GM21717 (cell line): ENCODE results near the gene AMOT.
"Not testable (repeated sequence)": the region's sequence is repeated elsewhere in the genome, so short reads cannot be mapped to it uniquely, and the experiment has no call there.

ENCODE experiments used
- ATAC-seq: cut with Tn5 transposase; IDR thresholded peaks from one replicate; pipeline ENCODE4 v1.9.1; 2021; ENCODE audit warnings: mild to moderate bottlenecking, moderate library complexity; ENCODE audit not compliant: unreplicated experiment

Gene AMOT, protein sequence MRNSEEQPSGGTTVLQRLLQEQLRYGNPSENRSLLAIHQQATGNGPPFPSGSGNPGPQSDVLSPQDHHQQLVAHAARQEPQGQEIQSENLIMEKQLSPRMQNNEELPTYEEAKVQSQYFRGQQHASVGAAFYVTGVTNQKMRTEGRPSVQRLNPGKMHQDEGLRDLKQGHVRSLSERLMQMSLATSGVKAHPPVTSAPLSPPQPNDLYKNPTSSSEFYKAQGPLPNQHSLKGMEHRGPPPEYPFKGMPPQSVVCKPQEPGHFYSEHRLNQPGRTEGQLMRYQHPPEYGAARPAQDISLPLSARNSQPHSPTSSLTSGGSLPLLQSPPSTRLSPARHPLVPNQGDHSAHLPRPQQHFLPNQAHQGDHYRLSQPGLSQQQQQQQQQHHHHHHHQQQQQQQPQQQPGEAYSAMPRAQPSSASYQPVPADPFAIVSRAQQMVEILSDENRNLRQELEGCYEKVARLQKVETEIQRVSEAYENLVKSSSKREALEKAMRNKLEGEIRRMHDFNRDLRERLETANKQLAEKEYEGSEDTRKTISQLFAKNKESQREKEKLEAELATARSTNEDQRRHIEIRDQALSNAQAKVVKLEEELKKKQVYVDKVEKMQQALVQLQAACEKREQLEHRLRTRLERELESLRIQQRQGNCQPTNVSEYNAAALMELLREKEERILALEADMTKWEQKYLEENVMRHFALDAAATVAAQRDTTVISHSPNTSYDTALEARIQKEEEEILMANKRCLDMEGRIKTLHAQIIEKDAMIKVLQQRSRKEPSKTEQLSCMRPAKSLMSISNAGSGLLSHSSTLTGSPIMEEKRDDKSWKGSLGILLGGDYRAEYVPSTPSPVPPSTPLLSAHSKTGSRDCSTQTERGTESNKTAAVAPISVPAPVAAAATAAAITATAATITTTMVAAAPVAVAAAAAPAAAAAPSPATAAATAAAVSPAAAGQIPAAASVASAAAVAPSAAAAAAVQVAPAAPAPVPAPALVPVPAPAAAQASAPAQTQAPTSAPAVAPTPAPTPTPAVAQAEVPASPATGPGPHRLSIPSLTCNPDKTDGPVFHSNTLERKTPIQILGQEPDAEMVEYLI

DNA sequence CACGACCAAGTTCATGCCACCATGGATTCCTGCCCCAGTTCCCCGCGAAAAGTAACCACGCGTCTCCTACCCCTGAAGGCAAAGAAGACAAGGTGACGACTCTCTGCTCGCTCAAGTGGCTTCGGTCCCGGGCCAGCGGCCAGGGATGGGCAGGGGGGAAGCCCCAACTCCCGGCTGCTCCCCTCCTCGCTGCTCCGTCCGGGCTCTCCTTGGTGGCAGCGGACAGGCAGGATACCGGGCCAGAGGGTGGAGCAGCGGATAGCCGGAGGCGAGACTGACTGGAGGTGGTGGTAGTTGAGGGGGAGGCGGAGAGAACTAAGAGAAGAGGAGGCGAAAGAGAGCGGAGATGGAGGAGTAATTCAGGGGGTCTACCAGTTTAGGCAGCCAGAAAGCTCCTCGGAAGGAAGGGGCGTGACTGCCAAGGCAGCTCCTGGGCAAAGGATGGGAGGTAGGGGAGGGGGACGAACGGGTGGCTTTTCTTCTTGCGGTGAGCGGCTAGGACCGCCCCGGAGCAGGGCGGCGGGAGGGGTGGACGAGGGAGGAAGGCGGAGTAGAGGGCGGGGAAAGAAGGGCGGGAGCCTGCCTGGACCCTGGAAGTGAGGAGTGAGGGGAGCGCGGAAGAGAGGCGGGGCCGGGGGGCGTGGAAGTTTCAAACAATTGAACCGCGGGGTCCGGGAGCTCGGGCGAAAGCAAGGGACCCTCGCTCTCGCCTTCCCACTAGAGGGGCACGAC, at the start of gene AMOT:
TSS of gene AMOT (minus strand) at position 450 of the 732 bp plus-strand sequence. CDS start 17,705 bp downstream, outside the sequence.
- ATAC-seq = peak; percentile 75

DNA sequence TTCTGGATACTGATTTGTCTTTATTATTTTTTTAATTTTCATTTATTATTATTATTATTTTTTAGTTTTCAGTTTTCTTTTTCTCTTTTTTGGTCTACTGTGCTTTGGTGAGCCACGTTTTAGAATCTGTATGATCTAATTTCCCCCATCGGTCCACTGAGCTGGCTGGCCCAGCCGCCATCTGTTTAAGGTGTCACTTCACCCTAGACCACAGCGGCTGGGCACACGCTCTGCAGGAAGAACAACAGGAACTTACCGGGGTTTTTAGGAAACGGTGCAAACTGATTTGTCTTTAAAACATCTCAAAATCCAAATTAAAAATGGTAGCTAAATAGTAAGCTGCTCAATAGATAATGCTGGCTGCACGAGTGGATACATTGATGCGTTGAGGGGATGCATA, 48.8 kb upstream of the AMOT start:
- peak; percentile 66 for ATAC-seq

DNA sequence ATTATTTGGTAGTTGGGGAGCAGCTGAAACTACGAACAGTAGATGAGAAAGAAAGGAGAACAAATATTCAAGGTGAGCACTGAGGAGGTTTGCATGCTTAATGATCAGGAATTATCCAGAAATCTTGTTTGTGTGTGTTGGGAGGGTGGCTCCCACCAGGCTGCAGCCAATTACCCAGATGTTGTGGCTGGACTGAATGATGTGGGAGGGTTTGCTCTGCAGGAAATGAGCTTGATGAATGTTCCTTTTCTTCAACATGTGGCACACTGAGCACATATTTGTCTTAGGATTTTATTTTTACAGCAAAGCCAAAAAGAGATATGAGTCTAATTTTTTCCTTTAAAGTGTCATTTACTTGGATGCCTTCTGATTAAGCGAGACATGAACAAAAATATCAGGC, 48.3 kb upstream of the AMOT start:
- no peak for ATAC-seq

DNA sequence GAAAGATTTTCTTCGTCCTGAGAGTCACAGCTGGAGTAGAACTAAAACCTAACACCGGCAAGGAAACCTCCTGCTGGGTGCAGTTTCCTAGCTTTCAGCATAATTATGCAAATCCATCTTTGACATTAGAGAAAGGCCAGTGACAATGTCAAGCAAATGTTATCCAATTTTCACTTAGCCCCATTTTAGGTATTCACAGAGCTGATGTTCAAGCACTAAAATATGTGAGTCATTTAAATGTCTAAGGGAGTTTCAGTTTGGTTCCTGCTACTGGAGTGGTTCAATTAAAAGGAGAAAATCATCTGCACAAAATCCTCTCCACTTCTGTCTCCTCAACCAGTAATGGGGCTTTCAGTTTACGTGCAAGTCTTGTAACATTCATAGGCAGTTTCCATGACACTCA, 37.1 kb upstream of the AMOT start:
- peak; percentile 58 for ATAC-seq

DNA sequence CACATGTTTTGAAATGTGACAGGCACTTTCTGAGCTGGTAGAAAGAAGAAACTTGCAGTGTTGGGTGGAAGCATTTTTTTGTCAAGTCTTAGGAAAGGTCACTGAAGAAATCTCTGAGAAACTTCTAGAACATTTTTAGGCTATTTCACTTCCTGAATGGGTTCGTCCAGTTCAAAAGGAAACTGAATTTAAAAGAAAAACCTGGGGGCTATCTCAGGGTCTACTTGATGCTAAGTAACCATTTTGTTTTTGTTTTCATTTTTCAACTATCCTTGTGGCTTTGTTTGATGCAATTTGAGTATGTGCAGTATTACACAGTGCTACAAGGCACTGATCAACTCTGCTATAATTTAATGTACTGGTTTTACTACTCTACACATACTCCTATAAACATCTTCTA, 34.0 kb upstream of the AMOT start:
- ATAC-seq = peak; percentile 44

DNA sequence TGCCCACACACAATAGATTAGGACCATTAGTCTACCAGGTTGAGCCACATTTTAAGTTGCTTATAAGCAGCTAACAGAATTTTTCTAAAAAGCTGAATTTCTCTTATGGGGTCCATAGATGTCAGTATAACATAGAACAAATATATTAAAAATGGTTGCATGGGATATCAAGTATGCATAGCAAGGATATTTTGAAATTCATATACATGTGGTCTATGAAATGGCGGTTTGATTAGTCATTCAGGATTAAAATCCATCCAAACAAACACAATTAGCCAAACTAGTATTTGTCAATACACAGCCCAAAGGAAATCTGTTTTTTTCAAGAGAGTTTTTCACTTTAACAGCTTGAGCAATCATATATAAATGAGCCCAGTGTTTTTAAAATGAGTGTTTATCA, 33.5 kb upstream of the AMOT start:
- ATAC-seq = no peak

DNA sequence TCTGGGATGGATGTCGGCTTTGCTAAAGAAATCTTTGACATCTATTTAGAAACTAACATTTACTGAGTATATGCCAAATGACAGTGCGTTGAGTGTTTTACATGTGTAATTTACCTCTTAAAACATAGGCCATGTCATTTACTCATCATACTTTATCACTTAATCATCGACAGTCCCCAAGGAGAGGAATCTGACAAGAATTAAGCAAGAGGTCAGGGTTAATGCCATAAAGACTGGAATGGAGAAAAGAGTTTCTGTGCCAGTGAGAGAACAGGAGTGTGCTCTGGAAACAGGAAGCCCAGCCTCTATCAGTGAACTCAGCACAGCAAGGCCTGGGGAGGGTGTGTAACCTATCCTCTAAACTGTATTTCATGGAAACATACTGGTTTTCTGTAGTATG, 28.0 kb upstream of the AMOT start:
- ATAC-seq = no peak

DNA sequence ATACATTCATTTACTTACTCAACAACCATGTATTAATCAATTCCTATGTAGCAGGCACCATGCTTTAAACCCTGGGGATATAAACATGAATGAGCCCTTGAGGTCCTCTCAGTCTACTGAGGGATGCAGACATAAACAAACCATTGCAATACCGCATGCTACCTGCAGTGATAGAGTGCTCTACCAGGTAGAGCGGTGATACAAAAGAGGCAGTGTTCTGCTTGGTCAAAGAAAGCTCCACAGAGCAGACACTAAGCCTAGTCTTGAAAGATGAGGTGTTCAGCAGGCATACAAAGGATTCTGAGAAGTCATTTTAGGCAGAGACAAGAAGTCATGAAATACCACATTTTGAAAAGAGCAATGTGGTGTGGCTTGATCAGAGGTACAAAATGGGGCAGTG, 26.9 kb upstream of the AMOT start:
- ATAC-seq = peak; percentile 84

DNA sequence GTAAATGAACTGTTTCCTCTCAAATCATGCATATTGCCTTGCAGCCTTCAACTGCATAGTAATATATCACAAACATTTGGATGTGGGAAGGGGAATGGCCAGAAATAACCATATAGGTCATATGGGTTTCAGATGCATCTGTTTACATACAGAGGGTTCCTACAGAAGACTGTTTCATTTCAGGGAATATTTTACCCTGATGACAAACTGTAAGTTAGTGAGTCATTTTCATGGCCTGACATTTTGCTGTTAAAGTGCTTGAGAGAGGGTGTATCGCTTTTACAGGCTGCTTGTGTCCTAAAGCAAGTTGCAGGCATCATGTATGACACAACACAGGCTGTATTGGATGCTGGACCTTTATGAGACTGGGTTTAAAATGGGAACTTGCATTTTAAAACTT, 25.5 kb upstream of the AMOT start:
- no peak for ATAC-seq

DNA sequence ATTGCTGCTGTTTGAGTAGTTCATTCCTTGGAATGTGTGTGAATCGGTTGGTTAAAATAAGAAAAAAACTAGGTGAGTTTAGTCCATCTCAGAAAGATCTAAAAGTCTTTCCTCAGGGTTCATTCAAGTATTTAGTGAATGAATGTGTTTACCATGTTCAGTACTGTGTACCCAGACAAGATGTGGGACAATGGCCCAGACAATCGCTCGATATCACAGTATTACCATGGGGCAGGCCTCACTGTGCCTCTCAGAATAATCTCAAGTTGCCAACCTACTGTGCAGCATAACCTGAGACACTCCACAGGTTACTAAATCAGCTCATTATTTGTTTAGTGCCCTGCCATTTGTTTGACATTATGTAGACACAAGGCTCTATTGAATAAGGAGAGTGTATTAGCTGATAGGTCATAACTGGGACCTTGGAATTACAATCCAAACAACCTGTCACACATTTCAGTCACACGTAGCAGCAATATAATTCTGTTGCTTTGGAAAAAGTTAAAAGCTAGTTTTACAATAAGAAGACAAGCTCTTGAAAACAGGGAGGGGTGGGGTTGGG, 24.9 kb upstream of the AMOT start:
- no peak for ATAC-seq

DNA sequence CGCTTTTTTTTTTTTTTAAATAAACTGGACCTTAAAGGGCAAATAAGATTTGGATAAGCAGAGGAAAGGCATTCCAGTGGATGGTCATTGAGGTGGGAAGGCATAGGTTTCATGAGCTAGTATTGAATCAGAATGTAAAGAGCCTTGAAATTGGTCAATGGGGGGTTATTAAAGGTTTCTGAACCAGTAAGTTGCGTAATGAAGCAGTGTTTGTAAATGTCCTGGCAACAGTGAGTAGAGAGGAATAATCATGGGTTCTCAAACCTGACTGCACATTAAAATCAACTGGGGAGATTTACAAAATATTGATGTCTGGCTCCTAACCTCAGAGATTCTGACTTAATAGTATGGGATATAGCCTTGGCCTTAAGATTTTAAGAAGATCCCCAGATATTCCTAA, 23.2 kb upstream of the AMOT start:
- ATAC-seq = no peak

DNA sequence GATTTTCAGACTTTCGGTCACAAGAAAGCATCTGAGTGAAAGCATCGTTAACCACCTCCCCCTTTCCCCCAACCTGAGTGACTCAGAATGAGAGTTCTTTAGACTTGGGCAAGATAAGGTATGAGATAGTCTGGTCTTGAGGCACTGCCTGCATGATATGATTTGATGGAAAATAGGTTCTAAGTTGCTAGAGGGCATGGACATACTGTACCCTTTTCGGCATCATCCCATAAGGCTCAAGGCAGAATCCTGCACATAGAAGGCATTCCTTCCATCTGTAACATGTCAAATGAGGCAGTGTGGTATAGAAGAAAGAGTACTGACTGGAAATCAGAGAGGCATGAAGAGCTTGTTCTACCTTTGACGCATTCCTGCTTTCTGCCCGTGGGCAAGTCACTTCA, 16.8 kb upstream of the AMOT start:
- ATAC-seq = no peak

DNA sequence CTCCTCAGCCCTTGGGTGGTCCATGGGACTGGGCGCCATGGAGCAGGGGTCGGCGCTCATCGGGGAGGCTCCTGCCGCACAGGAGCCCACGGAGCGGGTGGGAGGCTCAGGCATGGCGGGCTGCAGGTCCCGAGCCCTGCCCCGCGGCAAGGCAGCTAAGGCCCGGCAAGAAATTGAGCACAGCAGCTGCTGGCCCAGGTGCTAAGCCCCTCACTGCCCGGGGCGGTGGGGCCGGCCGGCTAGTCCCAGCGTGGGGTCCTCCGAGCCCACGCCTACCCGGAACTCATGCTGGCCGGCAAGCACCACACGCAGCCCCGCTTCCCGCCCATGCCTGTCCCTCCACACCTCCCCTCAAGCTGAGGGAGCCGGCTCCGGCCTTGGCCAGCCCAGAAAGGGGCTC, 14.3 kb upstream of the AMOT start:
- ATAC-seq = not testable (repeated sequence)

DNA sequence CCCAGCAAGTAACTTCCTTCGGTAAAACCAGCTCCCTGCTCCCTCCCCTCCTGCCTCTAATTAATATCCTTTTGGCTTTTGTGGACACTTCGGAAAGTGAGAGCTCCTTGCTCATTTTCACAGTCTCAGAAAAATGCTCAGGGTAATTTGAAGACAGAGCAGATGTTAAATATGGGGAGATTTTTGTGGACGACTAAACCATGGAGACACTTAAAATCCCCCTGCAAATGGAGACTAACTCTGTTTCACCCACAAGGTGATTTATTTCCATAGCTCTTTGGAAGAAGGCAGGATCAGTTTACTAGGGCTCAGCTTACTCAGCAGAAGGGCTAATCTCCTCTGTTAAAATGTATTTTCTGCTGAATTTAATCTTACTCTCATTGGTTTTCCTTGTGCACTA, 12.2 kb upstream of the AMOT start:
- no peak for ATAC-seq

DNA sequence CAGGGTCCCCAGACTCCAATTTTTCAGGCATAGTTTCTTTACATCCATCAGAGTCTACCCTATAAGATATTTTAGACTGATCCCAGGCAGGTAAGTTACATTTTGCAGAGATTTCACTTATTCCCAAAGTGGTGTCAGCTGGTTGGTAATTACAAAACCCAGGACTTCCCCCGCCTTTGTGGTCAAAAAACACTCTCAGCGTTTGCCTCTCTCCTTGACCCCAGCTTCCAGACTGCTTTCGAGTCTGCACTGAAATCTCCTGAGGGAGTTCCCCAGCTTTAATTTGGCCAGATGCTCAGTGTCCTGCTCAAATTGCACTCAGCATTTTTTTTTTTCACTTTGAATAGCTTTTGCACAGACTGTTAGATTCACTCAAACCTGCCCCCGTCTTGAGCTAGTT, 11.2 kb upstream of the AMOT start:
- peak; percentile 75 for ATAC-seq

DNA sequence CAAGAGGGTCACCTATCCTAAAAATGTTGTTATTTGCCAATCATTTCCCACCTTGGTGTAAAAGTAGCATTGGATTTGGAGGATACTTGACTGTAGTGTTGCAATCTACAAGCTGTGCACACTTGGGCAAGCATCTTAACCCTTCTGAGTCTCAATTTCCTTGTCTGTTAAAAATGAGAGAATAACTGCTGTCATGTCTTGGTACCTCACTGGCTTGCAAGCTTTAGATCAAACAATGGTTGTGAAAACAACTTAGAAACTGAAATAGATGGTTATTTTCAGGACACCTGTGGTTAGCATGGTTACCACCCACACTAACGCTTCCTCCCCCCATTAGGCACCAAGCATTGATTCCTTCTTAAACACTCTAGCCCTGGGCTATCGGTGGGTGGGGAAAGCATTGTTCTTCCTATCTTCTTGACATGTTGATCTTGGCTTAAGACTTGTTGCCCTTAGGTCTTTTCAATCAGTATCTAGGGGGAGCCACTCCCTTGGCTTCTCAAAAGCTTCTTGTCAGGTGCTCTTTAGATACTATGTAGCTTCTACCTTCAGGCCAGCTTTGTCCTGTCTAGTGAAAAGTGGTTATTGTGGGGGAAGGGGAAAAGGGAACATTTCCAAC, 10.6 kb upstream of the AMOT start:
- peak; percentile 92 for ATAC-seq

DNA sequence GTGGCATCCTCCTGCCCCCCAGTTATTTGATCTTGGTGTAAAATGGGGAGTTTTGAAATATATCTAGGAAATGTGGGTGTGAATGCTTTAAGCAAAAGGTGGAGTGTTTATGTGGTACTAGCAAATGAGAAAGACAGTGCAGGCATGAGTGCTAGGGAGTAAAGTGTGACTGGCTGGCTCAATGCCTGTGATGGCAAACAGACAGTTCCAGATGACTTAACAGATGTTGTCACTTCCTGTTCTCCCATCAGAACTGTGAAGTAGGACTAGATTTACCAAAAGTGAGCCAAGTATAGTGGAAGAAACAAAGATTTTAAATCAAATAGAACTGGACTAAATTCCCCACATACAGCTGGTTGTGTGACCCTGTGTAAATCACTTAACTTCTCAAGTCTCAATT, 8.4 kb upstream of the AMOT start:
- no peak for ATAC-seq

DNA sequence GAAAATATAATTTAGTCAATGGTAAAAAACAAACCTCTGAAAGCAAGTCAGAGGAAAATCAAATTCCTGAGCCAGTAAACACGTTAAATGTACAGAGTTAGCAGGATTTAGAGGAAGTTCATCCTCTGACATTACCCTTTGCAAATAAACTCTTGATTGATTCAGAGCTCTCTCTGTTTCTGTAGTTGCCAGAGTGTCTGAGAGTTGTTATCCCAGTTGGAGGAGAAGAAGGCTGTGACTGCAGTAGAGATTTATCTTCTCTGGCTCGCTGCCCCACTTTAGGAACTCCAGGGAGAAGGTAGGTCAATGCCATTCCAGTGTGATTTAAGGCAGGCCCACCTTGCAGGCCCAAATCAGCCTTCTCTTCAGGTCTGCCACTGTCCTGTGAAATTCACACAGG, 6.2 kb upstream of the AMOT start:
- ATAC-seq = no peak

DNA sequence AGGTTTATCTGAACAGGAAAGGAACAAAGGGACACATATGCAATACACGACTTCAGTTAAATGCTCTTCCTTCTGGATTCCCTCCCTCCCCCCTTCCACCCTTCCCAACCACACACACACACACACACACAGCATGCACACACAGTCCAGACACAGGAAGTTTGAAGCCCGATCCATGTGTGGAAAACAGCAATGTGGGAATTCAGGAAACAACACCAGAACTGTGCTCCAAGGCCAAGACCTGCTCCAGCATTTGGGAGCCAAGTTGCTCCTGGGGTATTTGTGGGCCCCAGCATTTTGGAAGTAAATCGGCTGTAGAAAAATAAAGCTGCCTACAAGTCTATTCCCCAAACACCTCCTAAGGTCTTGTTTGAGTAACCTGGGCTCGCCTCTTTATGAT, 5.6 kb upstream of the AMOT start:
- ATAC-seq = no peak

DNA sequence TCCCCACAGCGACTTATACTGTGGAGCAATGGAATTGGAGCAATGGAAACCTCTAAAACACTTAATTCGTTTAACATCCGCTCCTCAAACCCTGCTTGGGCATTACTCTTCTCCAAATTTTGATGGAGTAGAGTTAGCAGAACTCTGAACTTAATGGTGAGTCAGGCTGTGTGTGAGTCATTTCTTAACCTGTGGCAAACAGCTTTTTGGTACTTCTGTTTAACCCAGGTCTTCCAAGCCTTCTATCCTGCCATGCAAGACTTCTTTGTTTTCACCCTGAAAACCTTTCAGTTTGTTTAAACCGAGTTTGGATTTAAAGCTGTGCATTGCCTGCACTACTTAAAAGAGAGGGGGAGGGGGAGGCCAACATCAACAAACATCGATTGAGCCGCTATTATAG, 3.6 kb upstream of the AMOT start:
- no peak for ATAC-seq
